ENCODE measurements around the gene EHBP1.

The EHBP1 gene

DNA sequence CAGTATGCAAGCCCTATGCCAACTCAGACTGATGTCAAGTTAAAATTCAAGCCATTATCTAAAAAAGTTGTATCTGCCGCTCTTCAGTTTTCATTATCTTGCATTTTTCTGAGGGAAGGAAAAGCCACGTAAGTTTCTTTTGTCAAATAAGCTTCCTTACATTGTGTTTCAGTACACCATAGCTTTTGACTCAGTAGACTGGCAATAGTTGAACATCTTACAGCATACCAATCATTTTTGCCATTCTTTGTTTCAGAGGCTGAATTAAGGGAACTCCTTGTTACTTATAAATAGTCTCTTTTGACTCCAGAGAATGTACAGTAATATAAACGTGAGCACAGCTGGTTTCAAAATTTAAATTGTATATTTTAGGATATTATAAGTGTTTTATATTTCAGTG, 120.6 kb downstream of the EHBP1 start:
- DNase-seq, result no peak

DNA sequence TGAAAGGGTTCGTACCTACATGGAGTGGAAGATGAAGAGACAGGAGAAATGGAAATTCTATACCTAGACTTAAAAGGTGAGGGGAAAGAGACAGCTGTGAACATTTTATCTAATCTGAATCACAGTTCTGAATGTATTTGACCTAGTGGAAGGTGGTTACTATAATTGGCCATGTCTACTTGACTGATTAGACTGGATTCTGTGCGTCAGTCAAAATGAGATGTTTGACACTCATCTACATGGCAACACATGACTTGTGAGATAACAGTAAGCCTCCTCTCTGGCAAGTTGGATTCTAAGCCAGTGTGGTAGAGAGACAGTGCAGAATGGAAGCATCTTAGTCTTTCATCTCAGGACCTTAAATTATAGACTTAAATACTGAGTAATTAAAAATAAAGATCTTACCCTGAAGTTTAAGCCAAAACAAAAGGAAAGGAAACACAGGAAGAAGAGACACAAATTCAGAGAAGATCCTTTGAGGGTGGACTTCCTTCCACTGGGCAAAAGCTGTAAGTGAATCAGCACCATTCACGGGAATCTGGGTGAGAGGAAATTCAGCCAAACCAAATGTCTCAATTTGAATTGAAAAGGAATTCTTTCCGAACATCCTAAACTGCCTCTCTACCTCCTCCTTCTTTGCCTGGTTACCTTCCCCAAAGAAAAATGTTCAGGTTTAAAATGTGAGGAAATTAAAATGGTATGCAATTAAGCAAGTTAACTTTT, 121.6 kb downstream of the EHBP1 start:
- DNase-seq, result no peak

DNA sequence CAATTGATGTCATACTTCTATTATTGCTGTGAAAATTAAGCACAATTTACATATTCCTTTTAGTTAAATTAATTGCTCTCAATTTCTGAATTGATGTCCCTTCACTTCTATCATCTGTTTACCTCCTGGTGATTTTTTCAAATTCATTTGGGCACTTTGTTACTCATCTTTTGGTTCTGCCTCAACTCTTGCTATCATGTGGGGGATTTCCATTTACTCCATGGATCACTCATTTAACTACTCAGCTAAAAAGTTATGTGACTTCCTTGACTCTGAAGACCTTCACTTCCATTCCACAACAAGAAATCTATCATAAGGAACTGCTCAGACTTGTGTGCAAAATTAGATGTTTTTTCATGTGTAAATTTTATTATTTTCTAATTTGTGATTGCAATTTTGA, 126.2 kb downstream of the EHBP1 start:
- no peak for DNase-seq

DNA sequence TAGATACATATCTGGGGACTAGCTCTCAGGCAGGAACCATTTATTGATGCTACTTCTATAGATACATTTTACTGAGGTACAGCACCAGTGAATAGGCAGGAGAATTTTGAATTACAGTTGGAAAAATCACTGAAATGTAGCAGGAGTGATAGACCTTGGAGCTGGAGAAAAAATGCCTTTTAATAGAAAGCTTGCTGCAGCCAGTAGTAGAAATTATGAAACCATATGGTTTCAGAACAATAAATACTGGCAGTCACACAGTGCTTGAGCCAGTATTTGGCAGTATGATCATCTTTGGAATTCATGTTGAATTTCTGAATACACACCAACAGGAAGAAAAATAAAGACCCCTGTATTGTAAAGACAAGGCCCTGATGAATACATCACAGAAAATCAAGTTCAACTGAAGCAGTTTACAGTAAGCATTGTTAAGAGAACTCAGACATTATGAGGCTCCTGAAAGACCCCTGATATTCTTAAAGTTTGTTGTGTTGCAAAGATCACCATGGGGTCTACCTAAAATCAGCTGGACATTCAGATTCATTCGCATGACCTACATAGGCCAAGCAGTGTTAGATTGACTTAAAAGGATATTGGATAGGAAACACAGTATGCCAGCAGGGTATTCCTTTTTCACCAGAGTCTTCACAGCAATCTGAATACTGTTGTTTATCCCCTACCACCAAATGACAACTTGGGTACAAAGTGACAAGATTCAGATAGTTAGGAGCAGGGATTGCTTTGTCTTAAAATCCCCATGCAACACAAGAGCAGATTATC, 139.0 kb downstream of the EHBP1 start:
- no peak for DNase-seq

DNA sequence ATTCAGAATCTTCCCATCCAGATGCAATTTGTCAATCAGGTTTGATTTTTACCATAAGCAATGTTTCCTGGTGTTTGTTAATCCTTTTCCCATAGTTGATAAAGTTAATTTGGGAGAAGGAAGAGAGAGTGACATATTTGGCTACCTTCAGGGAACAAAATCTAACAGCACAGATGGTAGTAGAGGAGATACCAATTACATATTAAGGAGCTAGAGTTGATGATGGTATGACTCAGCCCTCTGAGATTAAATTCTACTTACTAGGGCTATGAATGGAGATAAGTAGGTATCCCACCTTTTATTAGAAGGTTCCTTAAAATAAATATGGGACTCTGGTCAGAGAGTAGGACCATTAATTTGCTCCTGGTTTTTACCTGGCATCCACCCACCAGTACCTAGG, 139.7 kb downstream of the EHBP1 start:
- no peak for DNase-seq

DNA sequence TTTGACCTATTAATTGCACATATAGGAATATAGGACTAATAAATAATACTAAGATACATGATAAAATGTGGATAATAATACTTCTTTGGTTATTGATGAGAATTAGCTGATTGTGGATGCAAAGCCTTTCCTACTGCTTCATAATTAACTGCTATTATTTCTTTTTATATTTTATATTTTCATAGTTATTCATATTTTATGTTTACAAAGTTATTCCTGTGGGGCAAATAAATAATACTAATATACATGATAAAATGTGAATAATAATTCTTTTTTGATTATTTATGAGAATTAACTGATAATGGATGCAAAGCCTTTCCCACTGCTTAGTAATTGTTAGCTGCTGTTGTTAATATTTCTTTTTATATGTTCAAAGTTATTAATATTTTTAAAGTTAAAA, 146.7 kb downstream of the EHBP1 start:
- DNase-seq, result no peak

DNA sequence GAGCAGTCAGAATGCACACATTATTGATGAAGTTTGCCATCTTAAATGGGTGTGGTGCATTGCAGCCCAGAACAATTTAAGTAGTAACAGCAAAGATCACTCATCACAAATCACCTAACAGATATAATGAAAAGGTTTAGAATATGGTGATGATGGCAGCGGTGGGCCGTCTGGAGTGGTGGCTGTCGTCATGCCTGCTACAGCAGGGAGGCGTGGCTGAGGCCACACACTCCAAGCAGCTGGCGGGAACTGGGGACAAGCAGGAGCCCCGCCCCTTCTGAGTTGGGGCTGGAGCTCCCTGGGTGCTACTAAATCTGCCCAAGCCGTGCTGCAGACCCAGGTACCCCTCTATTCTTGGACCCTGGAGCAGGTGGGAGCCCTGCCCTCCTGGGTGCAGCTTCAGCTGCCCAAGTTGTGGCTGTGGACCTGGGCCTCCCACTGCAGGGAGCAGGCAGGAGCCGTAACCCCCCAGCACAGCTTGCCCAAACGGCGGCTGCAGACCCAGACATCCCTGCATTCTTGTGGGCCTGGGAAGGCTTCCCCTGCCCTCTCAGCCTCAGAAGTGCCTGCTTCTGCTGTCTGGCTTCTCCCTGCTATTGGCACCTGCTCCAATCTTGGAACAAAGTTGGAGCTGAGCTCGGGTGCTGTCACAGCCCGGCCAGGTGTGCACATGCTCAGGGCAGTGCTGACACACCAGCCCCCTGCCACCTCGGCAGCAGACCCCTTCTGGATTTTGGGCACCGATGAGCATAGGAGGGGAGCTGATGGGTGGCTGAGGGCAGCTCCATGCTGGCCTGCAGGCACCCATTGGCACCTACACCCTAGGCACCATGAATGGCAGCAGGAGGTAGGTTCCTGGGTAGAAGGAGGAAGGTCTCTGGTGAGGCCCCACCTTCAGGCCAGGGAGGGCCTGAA, 149.3 kb downstream of the EHBP1 start:
- DNase-seq, result no peak

DNA sequence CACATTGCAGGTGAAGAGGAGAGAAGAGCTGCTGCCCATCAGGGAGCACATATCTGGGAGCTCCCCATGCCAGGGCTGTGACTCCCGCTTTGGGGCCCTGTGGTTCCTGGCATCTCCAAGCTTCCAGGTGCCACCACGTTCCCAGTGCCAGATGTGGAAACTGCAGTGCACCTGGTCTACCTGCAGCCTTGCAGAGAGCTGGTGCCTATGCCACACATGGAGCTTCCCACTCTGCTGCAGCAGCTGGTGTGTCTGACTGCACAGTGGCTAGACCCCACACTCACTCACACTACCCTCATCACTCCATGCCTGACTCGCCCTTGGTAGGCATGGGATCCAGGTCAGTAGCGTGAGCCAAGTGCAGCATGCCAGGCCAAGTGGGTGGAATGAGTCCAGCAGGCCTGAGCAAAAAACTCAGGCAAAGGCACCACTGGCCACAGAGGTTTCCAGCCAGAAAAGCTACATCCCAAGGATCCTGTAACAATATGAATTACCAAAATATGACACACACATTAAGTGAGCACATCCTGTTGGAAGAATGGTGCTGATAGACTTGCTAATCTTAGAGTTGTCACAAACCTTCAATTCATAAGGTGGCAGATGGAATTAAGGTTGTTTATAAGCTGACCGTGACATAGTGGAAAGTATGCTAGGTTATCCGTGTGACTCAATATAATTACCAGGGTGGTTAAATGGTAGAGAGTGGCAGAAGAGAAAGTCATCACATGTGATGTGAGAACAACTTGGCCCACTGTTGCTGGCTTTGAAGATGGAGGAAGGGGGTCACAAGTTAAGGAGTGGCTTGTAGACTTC, 150.9 kb downstream of the EHBP1 start:
- no peak for DNase-seq

DNA sequence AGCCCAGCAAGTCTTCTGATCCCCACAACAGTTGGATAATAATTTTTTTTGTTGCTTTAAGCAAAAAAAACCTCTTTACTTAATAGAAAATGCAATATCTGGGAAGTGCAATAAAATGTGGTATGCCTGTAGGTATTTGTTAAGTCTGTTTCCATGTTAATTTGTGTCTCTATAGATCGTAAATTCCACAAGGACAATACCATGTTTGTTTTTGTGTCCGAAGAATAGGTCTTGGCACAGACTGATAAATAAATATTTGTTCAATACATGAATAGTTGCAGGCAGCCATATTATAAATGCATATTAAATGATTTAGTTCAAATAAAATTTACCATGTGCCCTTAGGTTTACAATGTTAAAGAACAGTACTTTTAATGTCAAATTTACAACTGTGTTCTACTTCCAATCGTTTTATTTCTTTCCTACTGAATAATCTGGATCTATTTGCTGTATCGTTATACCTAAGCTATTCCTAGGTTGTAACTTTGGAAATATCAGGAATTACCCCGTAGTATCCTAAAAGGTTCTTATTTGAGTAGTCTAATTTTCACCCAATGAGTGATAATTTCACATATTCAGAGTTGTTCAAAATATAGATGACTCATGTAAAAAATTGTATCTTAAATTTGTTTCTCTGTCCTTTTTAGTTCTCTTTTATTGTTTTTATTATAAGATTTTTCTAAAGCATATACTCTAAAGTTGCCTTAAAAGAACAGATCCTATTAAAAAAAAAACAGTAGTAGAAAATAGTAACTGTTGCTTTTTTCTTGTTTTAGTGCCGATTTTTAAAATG, 151.8 kb downstream of the EHBP1 start:
- no peak for DNase-seq

DNA sequence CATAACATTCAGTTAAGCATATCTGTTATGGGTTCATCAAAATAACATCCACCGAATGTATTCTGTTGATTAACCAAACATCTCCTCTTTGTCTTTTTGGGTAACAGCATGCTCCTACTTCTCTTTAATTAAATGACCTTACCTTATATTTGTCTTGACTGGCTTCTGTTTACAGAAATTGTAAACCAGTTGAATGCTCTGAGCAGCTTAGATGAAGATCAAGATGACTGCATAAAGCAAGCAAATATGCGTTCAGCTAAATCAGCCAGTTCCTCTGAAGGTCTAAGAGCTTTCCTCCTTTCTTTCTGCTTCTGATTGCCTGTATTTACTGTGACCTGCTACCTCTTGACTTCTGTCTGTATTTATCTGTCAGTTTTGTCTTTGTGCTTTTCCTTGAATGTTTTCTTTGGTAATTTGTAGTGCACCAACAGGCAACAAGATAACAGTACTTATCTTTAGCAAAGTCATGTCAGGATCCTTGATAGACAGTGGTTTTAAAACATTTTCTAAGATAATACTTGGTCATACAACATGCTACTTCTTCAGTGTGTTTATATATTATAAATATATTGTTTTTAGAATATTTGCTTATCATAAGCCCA, 152.8 kb downstream of the EHBP1 start:
- DNase-seq, result no peak

DNA sequence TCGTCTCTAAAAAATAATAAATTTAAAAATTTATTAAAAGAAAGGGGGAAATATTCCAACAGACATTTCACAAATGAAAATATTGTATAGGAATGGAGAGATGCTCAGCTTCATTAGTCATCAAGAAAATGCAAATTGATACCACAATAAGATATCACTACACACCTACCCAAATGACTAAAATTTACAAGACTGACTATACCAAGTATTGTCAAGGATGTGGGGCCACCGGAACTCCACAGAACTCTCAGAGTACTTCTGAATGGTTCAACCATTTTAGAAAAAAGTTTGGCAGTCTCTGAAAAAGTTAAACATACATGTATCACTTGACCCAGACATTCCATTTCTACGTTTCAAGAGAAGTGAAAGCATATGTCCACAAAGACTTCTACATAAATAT, 163.4 kb downstream of the EHBP1 start:
- DNase-seq, result peak; percentile 7 to 9

DNA sequence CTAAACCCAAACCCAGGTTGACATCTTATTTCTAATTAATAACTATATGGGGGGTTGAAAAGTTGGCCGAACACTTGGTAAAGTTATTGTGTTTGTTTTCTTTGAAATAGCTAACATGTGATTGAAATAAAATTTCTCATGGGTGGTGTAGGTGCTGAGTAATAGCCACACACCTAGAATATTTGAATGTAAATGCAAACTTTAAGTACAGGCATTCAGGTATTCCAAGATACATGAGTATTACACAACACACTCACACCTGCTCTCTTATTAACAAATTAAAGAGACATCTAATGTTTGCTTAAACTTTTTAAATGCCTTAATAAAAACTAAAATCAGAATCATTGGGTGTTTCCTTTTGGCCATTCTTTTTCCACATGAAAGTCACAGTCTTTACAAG, 165.5 kb downstream of the EHBP1 start:
- no peak for DNase-seq

DNA sequence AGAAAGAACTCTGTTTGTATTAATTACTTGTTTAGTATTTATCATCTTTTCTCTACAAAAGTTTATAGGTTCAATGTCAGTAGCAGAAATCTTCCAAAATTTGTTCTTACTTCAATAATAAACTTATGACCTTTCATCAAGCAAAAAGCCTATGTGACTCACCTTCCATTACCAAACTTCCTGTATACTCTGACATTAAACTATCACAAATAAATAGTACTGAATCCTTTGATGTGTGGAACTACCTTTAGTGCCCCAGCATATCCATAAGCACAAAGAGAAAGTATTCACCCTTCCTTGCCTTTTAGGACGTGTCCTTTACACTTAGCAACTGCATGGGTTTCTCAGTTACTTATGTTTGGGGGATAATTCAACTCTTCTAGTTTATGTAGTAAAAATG, 166.0 kb downstream of the EHBP1 start:
- DNase-seq, result no peak

DNA sequence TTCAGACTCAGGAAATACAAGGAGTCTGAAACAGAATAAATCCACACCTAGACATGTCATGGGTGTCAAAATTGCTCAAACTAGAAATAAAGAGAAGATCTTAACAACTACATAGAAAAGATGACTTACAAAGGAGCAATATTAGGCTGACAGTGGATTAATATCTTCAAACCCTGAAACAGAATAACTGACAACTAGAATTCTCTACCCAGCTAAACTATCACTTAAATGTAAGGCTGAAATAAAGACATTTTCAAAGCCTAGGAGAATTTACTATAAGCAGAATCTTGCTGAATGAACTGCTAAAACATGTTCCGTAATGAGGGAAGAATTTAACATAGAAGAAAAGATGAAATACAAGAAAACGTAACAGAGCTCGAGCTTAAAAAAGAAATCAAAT, 168.1 kb downstream of the EHBP1 start:
- no peak for DNase-seq

DNA sequence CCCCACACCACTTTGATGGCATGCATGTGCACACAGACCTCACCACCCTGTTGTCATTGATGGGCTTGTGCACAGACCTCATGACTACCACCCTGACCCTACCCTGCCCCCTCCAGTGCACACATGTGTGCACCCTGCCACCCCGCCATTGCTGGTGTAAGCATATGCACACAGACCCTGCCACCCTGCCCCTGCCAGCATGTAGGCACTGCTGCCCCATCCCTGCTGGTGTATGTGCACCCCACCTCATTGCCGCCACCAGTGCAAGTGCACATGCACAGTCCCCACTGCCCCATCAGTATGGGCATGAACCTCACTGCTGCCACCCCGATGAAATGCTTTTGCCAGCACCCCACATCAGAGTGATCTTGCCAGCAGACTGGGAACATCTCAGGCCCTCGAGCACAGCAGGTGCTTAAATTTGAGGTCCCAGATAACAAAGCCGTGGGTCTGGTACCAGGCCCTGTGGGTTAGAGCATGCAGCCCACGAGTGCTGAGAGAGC, 169.4 kb downstream of the EHBP1 start:
- DNase-seq, result no peak

DNA sequence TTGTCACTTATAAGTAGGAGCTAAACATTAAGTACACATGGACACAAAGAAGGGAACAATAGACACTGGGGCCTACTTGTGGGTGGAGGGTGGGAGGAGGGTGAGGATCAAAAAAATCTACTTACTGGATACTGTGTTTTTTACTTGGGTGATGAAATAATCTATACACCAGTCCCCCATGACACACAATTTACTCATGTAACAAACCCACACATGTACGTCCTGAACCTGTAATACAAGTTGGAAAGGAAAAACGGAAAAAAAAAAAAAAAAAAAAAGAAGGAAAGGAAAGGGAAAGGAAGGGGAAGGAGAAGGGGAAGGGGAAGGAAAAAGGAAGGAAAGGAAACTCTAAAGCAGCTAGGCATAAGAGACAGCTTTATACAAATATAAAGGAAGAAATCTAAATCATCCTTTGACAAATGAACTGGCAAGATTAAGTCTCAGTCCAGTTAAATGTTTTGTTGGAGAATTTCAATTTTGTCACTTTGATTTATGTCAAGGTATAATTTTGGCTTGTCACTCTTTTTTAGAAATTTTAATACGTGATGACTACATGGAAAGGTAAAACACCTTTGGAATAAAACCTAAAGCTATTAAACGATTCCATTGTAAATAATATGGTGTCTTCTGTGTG, 175.8 kb downstream of the EHBP1 start:
- DNase-seq, result no peak

DNA sequence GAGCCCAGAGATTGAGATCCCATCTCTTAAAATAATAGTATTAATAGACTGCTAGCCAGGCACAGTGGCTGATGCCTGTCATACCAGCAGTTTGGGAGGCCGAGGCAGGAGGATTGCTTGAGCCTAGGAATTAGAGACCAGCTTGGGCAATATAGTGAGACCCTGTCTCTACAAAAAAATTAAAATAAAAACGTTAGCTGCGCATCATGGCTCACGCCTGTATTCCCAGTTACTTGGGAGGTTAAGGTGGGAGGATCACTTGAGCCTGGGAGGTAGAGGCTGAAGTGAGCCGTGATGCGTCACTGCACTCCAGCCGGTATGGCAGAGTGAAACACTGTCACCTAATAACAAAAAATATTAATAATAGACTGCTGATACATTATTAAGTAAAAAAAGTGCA, 178.1 kb downstream of the EHBP1 start:
- no peak for DNase-seq

DNA sequence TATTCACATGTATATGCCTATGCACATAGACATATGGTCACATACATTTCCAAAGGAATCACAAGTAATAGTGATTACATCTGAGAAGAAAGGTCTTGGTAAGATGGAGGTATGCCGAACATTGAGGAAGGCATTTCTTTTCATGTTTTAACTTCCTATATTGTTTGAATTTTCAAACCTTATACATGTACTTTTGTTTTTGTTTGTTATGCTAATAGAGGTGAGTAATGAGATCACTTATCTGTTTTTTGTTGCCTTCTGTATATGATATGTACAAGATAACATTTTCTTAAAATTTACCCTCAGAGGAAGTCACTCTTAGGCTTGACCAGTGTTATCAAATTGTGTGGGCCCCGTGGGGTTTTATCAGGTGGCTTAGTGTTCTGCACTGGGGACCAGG, 178.6 kb downstream of the EHBP1 start:
- DNase-seq, result no peak

DNA sequence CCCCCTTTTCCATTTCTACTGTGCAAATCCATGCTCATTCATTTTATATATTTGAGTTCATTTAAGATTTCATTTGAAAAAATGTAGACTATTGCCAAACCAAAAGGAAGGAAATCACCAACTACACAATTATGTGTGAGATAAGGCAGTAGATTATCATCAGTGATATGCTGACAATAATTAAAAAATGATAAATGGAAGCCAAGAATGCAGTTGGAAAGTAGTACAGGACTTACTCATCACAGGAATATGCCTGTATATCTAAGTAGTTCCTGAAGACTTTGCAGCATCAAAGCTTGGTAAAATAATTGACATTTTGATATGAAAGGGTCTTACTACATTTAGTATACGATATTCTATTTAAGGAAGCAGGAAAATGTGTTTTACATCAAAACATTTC, 179.0 kb downstream of the EHBP1 start:
- DNase-seq, result no peak

DNA sequence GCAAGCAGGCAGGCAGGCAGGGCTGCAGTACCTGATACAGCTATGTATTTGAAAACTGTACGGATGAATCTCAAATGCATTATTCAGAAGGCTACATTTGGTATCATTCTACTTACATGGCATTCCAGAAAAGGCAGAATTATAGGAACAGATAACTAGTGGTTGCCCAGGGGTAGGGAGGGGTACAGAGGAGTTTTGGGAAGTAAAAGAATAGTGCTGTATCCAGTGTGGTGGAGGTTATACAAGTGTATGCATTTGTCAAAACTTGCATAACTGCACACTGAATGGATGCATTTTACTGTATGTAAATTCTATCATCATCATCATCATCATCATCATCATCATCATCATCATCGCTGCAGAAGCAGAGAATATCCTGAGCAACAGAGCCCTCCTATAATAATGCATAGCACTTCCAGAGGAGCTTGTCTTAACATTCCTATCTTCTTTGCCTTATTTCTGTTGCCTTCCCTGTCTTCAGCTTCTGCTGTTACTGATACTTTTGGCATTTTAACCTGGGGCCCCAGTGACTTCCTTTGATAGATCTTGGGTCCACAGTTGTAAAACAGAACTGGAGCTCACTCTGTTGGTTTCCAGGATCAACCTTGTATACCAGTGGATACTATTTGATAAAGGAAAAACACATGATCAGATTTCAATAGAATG, 189.6 kb downstream of the EHBP1 start:
- DNase-seq, result no peak

Data from activated CD4-positive, alpha-beta T cell treated with anti-CD3 and anti-CD28 coated beads, Interleukin-2, amount 50 U/mL, for 48 hours (primary cell).